GM21825 (cell line): ENCODE data around the gene ZNF146.
"Not testable (repeated sequence)": the region's sequence is repeated elsewhere in the genome, so short reads cannot be mapped to it uniquely, and the experiment has no call there.

Experiments used
- ATAC-seq: cut with Tn5 transposase; IDR thresholded peaks from one replicate; pipeline ENCODE4 v1.9.1; 2021; ENCODE audit warnings: mild to moderate bottlenecking, moderate library complexity; ENCODE audit not compliant: unreplicated experiment

ZNF146 gene

DNA sequence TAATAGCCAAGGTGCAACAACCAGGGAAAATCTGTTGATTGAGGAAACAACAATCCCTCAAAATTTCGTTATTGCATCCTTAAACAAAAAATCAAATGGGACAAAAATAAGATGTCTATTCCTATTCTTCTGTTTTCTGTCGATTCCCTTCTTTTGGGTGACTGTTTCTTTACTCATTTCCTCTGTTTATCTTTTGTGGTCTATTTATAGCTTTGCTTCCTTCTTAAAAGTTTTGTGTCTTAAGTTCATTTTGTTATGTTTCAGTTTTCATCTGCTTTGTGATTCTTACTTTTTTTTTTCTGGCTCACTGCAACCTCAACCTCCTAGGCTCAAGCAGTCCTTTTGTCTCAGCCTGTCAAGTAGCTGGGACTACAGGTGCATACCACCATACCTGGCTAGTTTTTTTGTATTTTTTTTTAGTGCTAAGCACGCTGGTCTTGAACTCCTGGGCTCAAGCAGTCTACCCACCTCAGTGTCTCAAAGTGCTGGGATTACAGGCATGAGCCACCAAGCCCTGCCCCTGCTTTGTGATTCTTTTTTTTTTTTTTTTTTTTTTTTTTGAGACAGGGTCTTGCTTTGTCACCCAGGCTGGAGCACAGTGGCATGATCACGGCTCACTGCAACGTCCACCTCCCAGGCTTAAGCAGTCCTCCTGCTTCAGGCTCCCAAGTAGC lies 10.4 kb downstream of the ZNF146 start:
- ATAC-seq = no peak

- ATAC-seq = not testable (repeated sequence)
These were observed 18.7 kb downstream of the ZNF146 start for GRCh38 chr19:36233626-36234025.

DNA sequence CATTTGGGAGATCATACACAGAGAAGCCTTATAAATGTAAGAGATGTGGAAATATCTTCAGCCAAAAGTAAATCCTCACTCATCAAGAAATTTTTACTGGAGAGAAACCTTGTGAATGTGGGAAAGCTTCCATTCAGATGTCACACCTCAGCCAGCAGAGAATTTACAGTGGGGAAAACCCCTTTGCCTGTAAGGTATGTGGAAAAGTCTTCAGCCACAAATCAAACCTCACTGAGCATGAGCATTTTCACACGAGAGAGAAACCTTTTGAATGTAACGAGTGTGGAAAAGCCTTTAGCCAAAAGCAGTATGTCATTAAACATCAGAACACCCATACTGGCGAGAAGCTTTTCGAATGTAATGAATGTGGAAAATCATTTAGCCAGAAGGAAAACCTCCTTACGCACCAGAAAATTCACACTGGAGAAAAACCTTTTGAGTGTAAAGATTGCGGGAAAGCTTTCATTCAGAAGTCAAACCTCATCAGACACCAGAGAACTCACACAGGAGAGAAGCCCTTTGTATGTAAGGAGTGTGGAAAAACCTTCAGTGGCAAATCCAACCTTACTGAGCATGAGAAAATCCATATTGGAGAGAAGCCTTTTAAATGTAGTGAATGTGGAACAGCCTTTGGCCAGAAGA lies 21.5 kb downstream of the ZNF146 start:
- ATAC-seq = no peak

DNA sequence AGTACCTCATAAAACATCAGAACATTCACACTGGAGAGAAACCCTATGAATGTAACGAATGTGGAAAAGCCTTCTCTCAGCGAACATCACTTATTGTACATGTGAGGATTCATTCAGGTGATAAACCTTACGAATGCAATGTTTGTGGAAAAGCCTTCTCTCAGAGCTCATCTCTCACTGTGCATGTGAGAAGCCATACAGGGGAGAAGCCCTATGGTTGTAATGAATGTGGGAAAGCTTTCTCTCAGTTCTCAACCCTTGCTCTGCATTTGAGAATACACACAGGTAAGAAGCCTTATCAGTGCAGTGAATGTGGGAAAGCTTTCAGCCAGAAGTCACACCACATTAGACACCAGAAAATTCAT lies 22.0 kb downstream of the ZNF146 start:
- ATAC-seq = no peak

GRCh38 chr19:36244066-36244465 lies 29.2 kb downstream of the ZNF146 start:
- ATAC-seq = no peak

GRCh38 chr19:36245210-36246005 lies 30.5 kb downstream of the ZNF146 start:
- no peak for ATAC-seq

- ATAC-seq = no peak
These were observed 31.1 kb downstream of the ZNF146 start for GRCh38 chr19:36246006-36246481.

GRCh38 chr19:36252047-36252446 lies 37.1 kb downstream of the ZNF146 start:
- no peak for ATAC-seq

GRCh38 chr19:36254848-36255247 lies 39.9 kb downstream of the ZNF146 start:
- no peak for ATAC-seq

DNA sequence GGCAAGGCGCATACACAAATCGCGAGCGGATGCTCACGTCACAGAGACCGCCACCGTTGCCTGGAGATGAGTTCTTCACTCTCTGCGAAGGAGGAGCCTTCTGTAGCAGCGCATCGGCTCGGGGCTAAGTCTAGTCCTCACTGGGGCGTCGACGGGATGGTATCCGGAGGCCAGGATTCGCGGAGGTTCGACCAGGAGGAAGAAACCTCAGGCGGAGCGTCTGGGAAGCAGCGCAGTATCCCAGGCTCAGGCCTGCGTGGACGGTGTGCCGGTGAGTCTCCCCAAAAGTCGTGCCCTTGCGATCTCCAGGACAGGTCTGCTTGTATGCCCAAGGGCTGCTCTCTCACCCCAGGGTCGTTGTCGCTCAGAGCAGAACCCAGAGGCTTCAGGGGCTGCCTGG lies 40.4 kb downstream of the ZNF146 start:
- ATAC-seq = no peak

DNA sequence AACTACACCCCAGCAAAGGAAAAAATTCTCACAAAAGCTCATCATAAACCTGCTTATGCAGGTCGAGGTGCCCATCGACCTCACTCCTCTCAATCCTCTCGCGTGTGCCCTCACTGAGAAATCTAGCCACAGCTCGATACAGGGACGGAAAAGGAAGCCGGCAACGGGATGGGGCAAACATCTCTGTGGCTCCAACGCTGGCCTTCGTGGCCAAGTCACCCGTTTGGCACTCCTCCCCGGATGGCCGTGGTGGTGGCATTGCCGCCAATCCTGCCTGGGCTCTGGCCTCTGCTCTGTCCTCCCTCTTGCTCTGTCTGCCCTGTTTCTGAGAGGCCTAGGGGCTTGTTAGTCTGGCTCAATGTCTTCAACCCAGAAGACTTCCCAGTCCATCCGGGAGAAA lies 41.2 kb downstream of the ZNF146 start:
- ATAC-seq = no peak

- ATAC-seq = no peak
These were observed 42.1 kb downstream of the ZNF146 start for GRCh38 chr19:36256853-36257519.

DNA sequence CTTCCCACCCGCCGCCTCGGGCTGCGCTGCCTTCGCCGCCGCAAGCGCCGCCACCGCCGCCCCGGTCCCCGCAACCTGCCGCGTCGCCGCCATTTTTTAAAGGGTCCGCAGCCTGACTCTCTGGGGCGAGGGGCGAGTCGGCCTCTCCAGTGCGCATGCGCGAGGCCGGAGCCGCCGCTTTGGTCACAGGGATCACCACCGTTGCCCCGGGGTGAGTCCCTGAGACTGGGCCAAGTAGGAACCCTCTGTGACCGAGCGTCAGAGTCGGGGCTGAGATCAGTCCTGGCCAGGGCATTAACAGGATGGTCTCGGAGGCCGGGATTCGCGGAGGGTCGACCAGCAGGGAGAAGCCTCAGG lies 42.6 kb downstream of the ZNF146 start:
- no peak for ATAC-seq

DNA sequence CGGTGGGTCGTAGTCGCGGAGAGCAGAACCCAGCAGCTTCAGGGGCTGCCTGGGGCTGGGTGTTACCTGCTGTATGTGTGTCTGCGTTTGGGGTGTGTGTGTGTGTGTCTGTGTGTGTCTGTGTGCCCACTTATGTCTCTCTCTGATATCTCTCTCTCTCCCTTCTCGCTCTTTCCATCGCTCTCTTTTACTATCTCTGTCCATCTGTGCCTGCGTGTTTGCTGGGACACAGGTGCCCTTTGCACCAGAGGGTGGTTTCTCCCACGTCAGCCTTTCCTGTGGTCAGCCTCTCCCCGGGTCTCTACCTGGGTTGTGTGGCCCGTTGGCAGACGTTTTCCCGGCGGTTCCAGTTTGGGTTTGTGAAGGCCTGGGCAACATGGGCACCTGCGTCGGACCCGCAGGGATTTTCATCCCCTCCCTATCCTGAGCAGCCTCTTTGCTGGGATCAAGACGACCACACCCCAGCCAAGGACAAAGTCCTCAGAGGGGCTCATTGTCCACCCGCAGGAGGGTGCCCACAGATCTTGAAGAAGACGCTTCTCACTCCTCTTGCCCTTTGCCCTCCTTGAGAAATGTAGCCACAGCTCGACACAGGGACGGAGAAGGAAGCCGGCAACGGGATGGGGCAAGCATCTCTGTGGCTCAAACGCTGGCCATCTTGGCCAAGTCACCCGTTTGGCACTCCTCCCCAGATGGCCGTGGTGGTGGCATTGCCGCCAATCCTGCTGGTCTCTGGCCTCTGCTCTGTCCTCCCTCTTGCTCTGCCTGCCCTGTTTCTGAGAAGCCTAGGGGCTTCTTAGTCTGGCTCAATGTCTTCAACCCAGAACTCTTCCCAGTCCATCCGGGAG lies 43.3 kb downstream of the ZNF146 start:
- no peak for ATAC-seq

- no peak for ATAC-seq
These were observed 44.3 kb downstream of the ZNF146 start for GRCh38 chr19:36259211-36259610.

DNA sequence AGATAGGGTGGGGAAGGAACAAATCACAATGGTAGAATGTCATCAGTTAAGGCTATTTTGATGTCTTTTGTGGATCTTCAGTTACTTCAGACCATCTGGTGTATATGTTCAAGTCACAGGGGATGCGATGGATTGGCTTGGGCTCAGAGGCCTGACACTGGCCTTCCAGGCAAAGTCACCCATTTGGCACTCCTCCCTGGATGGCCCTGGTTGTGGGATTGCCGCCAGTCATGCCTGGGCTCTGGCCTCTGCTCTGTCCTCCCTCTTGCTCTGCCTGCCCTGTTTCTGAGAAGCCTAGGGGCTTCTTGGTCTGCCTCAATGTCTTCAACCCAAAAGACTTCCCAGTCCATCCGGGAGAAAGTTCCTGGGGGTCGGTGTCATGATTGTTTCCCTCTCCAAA lies 50.2 kb downstream of the ZNF146 start:
- ATAC-seq = no peak

GRCh38 chr19:36265856-36266374 lies 51.0 kb downstream of the ZNF146 start:
- no peak for ATAC-seq

- ATAC-seq = no peak
These were observed 51.6 kb downstream of the ZNF146 start for GRCh38 chr19:36266375-36266961.

DNA sequence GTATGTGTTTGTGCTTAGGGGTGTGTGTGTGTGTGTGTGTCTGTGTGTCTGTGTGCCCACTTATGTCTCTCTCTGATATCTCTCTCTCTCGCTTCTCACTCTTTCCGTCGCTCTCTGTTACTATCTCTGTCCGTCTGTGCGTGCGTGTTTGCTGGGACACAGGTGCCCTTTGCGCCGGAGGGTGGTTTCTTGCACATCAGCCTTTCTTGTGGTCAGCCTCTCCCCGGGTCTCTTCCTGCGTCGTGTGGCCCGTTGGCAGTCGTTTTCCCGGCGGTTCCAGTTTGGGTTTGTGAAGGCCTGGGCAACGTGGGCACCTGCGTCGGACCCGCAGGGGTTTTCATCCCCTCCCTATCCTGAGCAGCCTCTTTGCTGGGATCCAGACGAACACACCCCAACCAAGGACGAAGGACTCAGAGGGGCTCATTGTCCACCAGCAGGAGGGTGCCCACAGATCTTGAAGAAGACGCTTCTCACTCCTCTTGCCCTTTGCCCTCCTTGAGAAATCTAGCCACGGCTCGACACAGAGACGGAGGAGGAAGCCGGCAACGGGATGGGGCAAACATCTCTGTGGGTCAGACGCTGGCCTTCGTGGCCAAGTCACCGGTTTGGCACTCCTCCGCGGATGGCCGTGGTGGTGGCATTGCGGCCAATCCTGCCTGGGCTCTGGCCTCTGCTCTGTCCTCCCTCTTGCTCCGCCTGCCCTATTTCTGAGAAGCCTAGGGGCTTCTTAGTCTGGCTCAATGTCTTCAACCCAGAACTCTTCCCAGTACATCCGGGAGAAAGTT lies 52.3 kb downstream of the ZNF146 start:
- ATAC-seq = no peak
